GM10266 (cell line): ENCODE data around the gene RAB12.
"Not testable (repeated sequence)": the region's sequence is repeated elsewhere in the genome, so short reads cannot be mapped to it uniquely, and the experiment has no call there.

Source experiments
- DNase-seq: peaks from one replicate; pipeline ENCODE4 v3.0.0; 2012; ENCODE audit errors: extremely low spot score
- TF ChIP-seq, protein P1 (sequence below): IDR thresholded peaks from 2 replicates; pipeline ENCODE4 v1.5.1; 2012; ENCODE audit warnings: mild to moderate bottlenecking, low read depth; ENCODE audit not compliant: control insufficient read depth, insufficient read depth; ENCODE audit errors: missing control alignments

The RAB12 gene

DNA sequence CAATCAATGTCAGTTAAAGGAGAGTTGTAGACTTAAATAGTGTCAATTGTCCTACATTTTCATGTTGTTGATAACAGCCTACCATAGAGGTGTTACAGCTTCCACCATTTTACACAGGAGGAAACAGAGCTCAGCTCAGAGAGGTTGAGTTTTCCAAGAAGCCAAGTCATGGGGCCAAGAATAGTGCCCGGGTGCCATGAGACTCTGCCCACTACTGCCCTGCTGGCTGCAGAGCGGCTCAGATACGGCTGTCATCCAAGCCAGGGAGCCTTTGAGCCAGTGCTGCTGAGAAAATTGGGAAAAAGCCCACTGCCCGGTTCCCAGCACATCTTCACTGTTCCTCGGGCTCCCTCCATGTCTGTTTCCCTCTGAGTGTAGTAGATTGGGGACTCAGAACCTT is 22.0 kb downstream of the RAB12 start:
- TF ChIP-seq, protein P1, sequence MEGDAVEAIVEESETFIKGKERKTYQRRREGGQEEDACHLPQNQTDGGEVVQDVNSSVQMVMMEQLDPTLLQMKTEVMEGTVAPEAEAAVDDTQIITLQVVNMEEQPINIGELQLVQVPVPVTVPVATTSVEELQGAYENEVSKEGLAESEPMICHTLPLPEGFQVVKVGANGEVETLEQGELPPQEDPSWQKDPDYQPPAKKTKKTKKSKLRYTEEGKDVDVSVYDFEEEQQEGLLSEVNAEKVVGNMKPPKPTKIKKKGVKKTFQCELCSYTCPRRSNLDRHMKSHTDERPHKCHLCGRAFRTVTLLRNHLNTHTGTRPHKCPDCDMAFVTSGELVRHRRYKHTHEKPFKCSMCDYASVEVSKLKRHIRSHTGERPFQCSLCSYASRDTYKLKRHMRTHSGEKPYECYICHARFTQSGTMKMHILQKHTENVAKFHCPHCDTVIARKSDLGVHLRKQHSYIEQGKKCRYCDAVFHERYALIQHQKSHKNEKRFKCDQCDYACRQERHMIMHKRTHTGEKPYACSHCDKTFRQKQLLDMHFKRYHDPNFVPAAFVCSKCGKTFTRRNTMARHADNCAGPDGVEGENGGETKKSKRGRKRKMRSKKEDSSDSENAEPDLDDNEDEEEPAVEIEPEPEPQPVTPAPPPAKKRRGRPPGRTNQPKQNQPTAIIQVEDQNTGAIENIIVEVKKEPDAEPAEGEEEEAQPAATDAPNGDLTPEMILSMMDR = no peak

DNA sequence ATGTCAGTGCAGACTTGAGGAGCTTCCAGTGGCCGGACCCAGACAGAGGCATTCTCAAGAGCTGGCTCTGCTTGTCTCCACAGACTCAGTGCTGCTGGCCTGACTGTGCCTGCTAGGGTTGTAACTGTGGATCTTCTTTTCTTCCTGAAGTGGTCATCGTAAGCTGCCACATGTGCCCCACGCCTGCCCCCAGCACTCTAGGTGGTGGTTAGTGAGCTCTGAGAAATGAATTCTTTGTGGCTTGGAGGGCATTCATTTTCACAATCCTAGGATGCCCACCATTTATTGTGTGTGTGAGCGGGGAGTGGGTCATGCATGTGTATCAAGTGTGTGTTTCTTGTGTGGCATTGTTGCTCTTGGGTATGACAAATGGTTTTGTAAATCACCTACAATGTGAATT is 23.1 kb downstream of the RAB12 start:
- DNase-seq = no peak
- TF ChIP-seq, protein P1 = no peak

More for the DNA sequence above, 22.0 kb downstream of the RAB12 start:
- DNase-seq = no peak

DNA sequence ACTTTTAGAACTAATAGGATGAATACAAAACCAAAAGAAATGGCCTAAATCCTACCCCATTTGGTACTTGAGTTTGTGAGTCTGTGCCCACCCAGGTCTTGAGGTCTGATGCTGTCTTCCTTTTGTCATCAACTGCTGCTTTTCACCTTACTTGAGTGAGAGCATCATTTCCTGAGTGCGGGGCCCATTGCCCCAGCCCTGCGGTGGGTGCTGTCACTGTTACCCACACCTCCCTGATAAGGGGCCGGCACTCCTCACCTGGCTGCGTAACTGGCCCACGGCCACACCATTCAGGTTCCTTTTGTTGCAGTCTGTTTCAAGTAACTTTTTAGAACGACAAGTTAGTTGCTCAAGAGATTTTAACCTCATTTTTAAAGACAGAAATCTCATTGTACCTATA is 25.3 kb downstream of the RAB12 start:
- no peak for DNase-seq
- TF ChIP-seq, protein P1 = no peak

DNA sequence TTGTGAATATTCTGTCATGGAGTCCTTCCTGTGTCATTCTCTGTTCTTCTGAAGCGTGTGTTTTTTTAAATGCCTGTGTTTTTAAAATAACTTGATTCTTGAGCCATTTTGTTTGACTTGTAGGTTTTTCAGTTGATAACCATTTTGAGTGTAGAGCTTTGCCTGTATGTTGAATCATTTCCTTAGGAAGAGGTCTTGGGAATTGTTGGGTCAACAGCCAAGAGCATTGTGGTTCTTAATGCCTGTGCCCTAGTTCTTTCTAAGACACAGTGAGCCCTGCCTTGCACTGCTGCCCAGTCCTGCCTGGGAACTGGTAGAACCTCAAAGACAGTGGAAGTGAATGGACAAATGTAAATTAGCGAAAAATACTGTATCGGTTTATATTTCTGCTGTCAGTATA is 25.9 kb downstream of the RAB12 start:
- DNase-seq = no peak
- TF ChIP-seq, protein P1 = no peak

DNA sequence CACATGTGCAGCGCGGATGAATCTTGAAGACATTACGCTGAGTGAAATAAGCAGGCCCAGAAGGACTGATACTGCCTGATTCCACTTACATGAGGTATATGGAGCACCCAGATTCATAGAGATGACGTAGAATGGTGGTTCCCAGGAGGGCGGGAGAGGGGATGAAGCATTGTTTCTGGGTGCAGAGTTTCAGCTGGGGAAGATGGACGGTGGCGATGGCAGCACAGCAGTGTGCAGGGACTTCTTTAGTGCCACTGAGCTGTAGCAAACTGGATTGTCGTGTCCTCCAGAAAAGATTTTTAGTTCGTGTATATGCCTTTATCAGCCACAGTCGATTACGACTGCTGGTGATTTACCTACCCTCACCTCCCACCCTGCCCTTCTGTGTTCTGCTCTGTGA is 30.5 kb downstream of the RAB12 start:
- no peak for DNase-seq
- TF ChIP-seq, protein P1 = no peak

DNA sequence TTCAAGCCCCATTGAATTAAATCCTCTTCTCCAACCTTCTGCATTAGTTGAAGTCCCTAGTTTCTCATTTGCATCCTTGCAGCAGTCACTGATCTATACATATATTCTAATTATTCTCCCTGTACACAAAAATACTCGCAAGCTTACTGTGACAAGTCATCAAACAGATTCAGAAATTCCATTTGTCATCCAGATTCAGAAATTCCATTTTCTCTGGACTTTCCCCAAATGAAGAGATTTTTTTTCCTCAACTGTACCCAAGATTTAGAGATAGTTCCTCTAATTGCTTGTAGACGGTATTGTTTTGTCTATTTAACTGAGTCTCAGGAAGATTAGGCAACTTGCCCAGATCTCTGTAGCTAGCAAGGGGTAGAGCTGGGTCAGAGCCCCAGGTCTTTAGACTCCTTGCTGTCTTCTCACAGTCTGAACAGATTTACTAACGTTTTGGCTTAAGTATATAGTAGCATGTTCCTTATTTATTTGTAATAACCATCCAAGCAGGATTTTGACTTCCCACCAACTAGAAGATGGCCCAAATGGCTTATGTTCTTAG is 34.2 kb downstream of the RAB12 start:
- TF ChIP-seq, protein P1 = no peak
- no peak for DNase-seq

DNA sequence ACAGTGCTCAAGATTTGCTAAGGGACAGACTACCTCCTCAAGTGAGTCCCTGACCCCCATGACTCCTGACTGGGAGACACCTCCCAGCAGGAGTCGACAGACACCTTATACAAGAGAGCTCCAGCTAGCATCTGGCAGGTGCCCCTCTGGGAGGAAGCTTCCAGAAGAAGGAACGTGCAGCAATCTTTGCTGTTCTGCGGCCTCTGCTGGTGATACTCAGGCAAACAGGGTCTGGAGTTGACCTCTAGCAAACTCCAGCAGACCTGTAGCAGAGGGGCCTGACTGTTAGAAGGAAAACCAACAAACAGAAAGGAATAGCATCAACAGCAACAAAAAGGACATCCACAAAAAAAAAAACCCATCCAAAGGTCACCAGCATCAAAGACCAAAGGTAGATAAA is 38.1 kb downstream of the RAB12 start:
- DNase-seq = not testable (repeated sequence)

DNA sequence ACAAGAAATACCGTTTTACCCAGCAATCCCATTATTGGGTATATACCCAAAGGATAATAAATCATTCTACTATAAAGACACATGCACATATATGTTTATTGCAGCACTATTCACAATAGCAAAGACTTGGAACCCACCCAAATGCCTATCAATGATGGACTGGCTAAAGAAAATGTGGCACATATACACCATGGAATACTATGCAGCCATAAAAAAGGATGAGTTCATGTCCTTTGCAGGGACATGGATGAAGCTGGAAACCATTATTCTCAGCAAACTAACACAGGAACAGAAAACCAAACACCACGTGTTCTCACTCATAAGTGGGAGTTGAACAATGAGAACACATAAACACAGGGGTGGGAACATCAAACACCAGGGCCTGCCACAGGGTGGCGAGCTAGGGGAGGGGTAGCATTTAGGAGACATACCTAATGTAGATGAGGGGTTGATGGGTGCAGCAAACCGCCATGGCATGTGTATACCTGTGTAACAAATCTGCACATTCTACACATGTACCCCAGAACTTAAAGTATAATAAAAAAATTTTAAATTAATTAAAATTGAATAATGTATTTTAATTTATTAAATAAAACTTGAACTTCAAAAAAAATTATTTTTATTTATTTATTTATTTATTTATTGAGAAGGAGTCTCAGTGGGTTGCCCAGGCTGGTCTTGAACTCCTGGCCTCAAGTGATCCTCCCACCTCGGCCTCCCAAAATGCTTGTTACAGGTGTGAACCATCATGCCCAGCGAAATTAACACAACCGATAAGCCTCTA is 42.4 kb downstream of the RAB12 start:
- DNase-seq = not testable (repeated sequence)
